VCaP (cell line): Measurements from ENCODE around the gene LIMK1.

Experiments used
- H3K27ac ChIP-seq: fragments of 450-650 bp; 2 replicates; pipeline ENCODE4 v1.5.1; 2017
- TF ChIP-seq, protein P1 (sequence below): fragments of 450-650 bp; conservative IDR thresholded peaks from 2 replicates; pipeline ENCODE4 v1.5.1; 2017; ENCODE audit warnings: mild to moderate bottlenecking, moderate library complexity

The LIMK1 gene

DNA sequence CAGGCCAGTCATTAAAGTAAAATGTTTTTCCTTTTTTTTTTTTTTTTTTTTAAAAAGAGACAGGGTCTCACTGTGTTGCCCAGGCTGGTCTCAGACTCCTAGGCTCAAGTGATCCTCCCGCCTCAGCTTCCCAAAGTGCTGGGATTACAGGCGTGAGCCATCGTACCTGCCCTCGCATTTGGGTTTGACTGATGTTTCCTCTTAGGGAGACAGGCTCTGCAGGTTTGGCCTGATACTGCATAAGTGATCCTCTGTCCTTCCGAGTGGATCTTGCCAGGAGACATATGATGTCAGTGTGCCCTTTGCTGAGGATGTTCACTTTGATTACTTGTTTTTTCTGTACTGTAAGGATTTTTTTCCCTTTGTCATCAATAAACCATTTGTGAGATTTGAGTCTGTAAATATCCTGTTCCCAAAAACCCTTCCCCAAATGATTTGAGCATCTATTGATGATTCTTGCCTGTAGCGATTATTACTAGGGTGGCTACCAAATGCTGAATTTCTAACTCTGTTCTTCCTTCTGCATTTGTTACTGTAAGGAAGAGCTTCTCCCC lies 19.7 kb downstream of the LIMK1 start:
- TF ChIP-seq, protein P1, sequence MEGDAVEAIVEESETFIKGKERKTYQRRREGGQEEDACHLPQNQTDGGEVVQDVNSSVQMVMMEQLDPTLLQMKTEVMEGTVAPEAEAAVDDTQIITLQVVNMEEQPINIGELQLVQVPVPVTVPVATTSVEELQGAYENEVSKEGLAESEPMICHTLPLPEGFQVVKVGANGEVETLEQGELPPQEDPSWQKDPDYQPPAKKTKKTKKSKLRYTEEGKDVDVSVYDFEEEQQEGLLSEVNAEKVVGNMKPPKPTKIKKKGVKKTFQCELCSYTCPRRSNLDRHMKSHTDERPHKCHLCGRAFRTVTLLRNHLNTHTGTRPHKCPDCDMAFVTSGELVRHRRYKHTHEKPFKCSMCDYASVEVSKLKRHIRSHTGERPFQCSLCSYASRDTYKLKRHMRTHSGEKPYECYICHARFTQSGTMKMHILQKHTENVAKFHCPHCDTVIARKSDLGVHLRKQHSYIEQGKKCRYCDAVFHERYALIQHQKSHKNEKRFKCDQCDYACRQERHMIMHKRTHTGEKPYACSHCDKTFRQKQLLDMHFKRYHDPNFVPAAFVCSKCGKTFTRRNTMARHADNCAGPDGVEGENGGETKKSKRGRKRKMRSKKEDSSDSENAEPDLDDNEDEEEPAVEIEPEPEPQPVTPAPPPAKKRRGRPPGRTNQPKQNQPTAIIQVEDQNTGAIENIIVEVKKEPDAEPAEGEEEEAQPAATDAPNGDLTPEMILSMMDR, result no peak
- H3K27ac ChIP-seq, result peak overlapping the region; percentile 11; the same call in 1 of the 2 replicates

DNA sequence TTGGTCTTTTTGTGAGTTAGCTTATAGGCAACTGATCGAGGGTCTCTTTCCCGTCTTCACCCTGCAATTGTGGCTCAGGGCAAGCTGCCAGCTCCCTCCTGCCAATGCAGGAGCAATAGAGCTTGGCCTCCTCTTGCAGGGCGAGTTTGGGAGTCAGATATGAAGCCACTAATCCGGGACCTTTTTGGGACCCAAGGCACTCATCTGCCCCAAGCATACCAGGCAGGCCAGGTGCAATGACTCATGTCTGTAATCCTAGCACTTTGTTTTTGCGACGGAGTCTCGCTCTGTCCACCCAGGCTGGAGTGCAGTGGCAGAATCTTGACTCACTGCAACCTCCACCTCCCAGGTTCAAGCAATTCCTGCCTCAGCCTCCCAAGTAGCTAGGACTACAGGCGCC lies 21.1 kb downstream of the LIMK1 start:
- H3K27ac ChIP-seq, result no peak overlapping the region
- TF ChIP-seq, protein P1, result no peak

DNA sequence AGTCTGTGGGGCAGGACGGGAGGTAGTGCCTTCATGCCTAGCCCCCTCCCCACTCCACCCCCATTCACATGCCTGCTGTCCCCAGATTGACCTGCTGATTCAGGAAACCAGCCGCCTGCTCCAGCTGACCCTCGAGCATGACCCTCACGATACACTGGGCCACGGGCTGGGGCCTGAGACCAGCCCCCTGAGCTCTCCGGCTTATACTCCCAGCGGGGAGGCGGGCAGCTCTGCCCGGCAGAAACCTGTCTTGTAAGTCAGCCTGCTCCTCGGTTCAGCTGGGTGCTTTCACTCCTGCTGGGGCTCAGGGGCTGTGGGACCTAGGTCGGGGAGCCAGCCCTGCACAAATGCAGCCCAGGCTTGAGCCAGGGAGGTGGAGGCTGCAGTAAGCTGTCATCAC lies 22.4 kb downstream of the LIMK1 start:
- no peak overlapping the region for H3K27ac ChIP-seq
- TF ChIP-seq, protein P1, result no peak

DNA sequence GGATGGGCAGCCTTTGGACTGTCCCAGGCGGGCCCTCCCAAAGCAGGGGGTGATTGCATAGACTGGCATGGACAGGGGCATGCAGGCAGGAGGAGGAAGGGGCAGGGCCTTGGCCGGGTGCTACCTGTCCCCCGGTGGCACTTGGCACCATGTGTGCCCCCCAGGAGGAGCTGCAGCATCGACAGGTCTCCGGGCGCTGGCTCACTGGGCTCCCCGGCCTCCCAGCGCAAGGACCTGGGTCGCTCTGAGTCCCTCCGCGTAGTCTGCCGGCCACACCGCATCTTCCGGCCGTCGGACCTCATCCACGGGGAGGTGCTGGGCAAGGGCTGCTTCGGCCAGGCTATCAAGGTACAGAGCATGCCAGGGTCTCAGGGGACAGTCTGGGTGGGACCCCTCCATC lies 23.2 kb downstream of the LIMK1 start:
- no peak overlapping the region for H3K27ac ChIP-seq
- TF ChIP-seq, protein P1, result no peak

DNA sequence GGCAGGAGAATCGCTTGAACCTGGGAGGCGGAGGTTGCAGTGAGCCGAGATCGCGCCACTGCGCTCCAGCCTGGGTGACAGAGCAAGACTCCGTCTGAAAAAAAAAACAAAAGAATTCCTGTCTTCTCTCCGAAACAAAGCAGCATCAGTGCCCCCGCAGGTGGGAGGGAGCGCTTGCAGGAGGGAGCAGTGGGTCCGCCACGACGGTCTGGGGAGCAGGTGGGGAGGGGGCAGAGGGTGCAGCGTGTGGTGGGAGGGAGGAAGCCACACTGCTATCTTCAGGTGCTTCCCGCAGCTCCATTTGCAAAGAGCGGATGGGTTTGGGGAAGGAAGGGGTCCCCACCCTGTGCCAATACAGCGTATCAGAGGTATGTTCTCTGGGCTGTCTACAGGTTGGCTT lies 31.7 kb downstream of the LIMK1 start:
- no peak overlapping the region for H3K27ac ChIP-seq
- TF ChIP-seq, protein P1, result no peak

DNA sequence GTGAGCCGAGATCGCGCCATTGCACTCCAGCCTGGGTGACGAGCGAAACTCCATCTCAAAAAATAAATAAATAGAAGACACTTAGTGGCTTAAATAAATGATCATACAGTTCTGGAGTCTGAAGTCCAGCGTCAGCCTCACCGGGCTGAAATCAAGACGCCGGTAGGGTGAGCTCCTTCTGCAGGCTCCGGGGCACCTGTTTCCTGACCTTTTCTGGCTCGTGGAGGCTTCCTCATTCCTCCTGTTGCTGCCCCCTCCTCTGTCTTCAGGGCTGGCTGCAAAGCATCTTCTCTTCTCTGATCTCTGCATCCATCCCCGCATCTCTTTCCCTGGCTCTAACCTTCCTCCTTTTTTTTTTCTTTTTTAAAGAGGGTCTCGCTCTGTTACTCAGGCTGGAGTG lies 32.8 kb downstream of the LIMK1 start:
- H3K27ac ChIP-seq, result no peak overlapping the region
- TF ChIP-seq, protein P1, result no peak

DNA sequence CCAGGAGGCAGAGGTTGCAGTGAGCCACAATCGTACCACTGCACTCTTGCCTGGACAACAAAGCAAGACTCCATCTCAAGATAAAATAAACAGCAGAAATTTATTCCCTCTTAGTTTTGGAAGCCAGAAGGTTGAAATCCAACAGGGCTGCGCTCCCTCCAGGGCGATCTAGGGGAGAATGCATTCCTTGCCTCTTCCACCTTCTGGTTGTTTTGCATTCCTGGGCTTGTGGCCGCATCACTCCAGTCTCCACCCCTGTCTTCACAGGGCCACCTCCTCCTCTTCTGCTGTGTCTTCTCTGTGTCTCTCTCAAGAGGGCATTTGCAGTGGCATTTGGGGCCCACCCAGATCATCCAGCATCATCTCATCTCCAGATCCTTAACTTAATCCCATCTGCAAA lies 36.2 kb downstream of the LIMK1 start:
- no peak overlapping the region for H3K27ac ChIP-seq
- TF ChIP-seq, protein P1, result no peak
